Activated CD4-positive, alpha-beta T cell treated with anti-CD3 and anti-CD28 coated beads, Interleukin-2, amount 50 U/mL, for 1 hour (primary cell): Measurements from ENCODE around the gene PSPH.
"Not testable (repeated sequence)": the region's sequence is repeated elsewhere in the genome, so short reads cannot be mapped to it uniquely, and the experiment has no call there.

Experiments
- DNase-seq: peaks from one replicate; pipeline ENCODE4 v3.0.0-alpha.2; 2020

Gene PSPH

DNA sequence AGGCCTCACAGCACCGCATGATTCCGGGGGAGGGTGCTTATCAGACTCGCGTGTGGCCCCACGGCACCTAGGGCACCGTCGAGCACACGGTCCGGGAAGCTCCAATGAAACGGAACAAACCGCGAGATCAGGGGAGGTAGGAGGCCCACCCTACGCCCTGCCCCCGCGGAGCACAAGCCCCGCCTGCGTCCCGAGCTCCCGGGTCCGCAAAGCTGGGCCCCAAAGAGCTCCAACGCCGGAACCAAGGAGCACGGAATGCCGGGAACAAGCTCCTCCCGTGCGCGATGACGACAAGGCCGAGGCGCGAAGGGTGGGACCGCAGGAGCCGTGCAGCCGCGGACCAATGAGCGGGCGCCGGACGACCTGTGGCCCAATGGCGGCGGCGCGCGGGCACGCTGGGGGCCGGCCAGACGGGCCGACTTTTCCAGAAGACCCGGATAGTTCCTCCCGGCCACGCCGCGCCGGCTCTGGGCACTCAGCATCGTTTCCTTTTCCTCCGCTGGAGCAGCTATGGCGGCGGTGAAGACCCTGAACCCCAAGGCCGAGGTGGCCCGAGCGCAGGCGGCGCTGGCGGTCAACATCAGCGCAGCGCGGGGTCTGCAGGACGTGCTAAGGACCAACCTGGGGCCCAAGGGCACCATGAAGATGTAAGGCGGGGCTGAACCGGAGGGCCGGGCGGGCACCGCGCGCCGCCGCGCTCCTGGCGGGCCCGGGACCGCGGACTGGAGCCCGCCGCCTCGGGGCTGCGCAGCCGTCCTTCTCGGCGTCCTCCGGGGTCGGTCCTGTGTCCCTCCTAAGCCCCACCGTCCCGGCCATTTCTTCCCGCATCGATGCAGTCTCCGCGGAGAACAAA, at the start of gene PSPH, which contains the start of gene CCT6A:
TSS of gene PSPH (minus strand) at position 106 of the 853 bp plus-strand sequence. CDS start 30,232 bp downstream, outside the sequence.
TSS of gene CCT6A (plus strand) at position 427 of the 853 bp plus-strand sequence. CDS start at position 511, 84 bp downstream.
- peak; percentile 83 for DNase-seq

DNA sequence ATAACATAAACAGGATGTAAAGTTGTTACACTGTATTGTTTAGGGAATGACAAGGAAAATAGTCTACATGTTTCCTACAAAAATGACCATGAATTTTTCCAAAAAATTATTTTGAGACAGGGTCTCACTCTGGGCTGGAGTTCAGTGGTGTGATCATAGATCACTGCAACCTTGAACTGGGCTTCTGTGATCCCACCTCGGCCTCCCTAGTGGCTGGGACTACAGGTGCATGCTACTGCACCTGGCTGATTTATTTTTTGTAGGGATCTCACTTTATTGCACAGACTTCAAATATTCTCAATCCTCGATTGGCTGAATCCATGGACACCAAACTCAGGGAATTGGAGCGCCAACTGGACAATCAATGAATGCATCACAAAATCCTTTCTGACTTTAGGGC, 48.4 kb upstream of the PSPH start:
- no peak for DNase-seq

DNA sequence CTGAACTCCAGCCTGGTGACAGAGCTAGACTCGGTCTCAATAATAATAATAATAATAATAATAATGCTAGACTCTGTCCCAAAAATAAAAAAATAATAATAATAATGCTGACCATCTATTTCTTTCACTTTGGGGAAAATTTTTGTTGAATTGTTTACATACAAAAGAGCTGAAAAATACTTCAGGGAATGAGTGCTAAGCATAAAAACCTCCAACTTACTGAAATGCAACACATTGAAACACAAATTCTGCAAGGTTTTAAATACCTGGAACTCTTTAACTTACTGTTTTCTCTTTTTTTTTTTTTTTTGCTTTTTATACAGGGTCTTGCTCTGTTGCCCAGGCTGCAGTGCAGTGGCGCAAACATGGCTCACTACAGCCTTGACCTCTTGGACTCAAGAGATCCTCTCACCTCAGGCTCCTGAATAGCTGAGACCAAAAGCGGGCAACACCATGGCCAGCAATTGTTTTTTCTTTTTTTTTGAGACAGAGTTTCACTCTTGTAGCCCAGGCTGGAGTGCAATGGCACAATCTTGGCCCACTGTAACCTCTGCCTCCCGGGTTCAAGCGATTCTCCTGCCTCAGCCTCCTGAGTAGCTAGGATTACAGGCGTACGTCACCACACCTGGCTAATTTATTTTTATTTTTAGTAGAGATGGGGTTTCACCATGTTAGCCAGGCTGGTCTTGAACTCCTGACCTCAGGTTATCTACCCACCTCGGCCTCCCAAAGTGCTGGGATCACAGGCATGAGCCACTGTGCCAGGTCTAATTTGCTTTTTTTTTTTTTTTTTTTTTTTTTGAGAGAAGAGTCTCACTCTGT, 47.2 kb upstream of the PSPH start:
- not testable (repeated sequence) for DNase-seq

DNA sequence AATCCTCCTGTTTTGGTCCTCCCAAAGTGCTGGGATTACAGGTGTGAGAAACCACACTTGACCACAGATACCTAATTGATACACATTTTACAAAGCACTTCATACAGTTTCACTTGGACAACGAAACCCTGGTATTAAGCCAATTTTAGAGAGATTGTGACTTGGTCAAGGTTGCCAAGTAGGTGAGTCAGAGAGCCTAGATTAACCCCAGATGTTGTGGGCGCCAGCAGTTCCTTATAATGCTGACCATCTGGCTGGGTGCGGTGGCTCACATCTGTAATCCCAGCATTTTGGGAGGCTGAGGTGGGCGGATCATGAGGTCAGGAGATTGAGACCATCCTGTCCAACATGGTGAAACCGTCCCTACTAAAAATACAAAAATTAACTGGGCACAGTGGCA, 46.5 kb upstream of the PSPH start:
- no peak for DNase-seq

DNA sequence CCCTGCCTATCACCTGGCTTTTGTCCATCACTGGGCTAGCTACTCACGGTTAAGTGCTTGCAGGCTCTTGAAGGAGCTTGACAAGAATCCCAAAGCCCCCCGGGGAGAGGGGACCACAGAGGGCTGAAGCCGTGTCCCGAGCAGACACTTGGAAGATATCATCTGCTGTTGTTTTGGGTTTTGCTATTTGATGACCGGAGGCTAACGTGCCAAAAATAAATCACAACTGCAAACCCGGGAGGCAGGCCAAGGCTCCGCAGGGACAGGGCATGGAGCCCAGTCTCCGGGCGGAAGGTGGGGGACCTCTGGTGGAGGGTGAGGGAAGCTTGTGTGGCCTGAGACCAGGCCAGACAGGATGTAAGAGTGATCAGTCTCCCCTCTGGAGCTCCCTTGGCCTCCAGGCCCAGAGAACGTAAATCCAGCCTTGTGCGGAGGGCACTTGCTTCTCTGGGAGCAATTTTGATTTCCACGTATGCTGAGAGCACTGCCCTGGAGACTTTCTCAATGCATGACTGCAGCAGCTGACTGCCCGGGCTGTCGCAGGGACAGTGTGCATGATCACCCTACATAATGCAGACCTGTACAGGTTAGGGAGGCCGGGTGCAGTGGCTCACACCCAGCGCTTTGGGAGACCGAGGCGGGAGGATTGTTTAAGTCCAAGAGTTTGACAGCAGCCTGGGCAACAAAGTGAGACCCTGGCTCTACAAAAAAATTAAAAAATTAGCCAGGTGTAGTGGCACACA, 41.7 kb upstream of the PSPH start, which contains the start of gene PHKG1:
TSS of gene PHKG1 (minus strand) at position 164 of the 743 bp plus-strand sequence. CDS start 4,011 bp downstream, outside the sequence.
- no peak for DNase-seq

DNA sequence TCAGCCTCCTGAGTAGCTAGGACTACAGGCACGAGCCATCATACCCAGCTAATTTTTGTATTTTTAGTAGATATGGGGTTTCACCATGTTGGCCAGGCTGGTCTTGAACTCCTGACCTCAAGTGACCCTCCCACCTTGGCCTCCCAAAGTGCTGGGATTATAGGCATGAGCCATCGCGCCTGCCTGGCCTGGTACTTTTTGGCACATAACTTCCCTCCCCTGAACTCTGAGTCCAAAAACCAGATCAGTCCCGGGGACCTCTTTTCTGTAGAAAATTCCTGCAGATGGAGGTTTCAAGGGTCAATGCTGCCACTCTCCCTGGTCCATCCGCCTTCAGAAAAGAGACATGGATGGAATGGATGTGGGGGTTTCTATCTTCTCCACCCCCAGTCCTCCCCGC, 41.1 kb upstream of the PSPH start:
- DNase-seq, result not testable (repeated sequence)

DNA sequence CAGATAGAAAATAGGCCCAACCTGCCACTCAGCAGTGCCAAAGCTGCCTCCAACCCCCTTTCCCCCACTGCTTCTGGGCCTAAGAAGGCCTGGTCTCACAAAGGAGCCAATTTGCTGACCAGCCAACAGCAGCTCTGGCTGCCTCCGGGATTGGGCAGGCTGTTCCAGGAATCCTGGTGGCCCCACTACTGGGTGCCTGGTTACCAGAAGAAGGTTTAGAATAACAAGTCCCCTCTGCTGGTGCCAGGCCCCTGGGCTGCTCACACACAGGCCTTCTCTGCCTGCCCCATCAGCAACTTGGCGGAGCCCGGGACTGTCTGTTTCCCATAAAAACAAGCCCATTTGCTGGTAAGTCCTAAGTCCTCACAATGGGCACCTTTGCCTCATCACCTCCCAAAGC, 40.3 kb upstream of the PSPH start:
- DNase-seq, result no peak

DNA sequence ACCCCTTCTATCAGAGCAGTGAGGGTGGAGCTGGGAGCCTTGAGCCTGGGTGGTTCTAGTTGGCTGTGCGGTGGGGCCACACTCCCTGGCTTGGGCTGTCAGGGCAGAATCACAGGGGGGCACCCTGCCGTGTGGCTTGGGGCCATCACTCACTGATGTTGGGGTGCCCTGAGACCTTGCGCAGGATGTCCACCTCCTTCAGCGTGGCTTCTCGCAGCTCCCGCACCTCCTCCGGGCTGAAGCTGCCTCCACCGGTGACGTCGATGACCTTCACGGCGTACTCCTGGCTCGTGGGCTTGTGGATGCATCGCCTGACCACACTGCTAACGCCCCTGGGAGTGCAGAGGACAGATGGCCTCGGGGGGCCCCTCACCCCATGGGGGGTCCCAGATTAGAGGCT, 36.2 kb upstream of the PSPH start:
- no peak for DNase-seq

DNA sequence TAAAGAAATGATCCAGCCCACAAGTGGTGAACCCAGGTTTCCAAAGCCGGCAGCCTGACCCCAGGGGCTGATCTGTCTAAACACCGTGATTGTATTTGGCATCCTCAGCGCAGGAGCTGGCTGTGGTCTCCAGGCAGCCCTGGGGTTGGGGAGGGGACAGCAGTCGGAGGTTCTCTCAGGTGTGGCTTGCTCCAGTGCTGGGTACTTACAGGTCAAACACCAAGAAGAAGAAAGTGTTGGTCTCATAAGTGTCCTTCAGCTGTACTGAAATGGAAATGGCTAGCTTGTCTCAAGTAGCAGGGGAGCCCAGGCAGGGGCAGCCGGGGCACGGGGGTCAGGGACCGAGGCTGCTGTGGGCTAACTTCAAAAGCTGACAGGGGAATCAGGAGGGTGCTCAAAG, 35.5 kb upstream of the PSPH start:
- DNase-seq, result no peak

DNA sequence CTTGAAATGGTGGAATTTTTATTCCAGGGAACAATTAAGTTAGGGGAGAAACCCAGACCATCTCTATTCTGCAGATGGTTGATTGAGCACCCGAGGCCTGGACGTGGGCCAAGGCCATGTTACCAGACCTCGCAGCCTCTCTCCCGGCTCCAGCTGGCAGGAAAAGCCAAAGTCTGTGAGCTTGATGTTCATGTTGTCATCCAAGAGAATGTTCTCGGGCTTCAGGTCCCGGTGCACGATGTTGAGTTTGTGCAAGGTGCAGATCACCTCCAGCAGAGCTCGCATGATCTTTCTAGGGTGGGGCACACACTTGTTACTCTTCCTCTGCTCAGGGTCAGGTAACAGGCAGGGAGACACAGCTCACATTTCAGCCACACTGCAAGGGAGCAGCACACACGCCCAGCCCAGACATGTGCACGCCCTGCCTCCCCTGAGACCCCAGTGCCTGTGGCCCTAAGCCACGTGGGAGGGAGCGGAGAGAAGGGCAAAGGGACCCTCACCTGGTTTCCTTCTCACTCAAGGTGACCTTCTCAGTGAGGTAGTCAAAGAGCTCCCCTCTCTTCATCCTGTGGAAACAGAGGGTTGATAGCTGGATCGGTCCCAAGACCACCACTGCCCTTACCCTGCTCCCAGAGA, 32.0 kb upstream of the PSPH start:
- no peak for DNase-seq

DNA sequence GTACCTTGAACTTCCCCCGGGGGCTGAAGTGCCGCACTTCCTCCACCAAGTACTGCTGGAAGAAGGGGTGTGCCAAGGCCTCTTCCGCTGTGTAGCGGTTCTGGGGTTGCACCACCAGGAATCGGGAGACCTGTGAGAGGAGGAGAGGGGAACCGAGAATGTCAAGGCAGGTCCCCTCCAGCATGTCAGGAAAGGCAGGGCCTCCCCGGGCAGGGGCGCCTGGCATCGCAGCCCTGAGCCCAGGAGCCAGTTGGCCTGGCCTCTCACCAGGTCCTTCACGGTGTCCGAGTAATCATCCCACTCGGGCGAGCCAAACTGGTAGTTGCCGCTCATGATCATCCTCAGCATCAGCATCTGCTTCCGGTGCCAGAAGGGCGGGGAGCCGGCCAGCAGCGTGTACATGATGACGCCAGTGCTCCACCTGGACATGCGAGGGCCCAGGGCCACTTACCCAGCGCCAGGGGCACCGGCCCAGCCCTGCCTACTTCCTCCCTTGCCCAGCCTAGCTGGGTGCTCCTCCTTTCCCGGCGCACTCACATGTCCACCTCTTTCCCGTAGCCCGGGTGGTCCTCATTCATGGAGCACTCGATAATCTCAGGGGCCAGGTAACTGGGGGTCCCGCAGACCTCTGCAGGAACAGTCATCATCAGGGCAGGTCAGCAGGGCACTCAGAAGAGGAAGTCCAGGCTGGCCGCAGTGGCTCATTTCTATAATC, 30.5 kb upstream of the PSPH start:
- DNase-seq, result no peak

DNA sequence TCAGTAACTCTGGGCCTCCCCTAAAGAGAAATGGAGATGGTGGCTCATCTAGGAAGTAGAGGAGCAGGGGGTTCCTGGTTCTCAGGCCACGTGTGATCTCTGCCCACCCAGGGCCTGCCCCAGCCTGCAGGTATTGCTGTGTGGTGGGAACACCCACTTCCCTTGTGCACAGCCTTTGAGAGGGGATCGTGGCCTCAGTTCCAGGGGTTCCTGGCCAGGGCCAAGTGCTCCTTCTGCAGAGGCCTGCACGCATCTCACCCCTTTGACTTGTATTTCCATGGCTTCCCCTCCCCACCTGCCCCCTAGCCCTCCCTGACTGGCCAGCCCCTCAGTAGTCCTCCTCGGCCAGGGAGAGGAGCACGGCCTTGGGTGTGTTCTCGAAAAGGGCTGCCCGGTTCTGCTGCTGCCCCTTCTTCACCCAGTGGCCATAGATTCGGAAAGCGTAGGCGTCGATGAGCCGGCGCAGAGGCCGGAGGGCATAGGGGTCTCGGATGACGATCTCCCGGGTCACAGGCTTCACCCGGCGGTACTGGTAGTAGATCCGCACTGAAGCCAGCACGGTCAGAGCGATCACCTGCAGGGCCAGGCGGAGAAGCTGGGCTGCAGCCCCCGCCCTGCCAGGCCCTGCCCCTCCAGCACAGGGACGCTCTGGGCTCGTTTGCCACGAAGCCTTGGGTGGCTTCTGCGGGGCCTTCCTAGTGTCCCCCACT, 29.6 kb upstream of the PSPH start:
- not testable (repeated sequence) for DNase-seq

DNA sequence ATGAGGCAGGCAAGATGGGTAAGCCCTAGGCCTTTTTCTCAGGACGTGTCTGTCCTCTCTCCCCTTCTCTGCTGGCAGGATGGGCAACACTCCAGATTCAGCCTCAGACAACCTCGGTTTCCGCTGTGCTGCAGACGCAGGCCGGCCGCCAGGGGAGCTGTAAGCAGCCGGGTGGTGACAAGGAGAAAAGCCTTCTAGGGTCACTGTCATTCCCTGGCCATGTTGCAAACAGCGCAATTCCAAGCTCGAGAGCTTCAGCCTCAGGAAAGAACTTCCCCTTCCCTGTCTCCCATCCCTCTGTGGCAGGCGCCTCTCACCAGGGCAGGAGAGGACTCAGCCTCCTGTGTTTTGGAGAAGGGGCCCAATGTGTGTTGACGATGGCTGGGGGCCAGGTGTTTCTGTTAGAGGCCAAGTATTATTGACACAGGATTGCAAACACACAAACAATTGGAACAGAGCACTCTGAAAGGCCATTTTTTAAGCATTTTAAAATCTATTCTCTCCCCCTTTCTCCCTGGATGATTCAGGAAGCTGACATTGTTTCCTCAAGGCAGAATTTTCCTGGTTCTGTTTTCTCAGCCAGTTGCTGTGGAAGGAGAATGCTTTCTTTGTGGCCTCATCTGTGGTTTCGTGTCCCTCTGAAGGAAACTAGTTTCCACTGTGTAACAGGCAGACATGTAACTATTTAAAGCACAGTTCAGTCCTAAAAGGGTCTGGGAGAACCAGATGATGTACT, 28.4 kb upstream of the PSPH start:
- DNase-seq, result no peak

DNA sequence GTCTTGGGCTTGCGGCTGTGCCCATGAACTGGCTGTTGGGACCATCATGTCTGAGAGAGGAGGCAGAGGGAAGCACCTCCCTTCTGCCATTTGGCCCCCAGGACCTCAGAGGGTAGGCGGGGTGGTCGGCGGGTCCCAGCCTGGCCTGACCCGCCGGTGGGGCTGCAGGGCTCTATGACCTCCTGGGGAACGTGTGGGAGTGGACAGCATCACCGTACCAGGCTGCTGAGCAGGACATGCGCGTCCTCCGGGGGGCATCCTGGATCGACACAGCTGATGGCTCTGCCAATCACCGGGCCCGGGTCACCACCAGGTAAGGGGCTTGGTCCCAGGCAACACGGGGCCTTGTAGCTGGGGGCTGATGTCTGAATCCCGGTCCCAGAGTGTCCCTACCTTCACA, 27.0 kb upstream of the PSPH start:
- DNase-seq, result no peak

DNA sequence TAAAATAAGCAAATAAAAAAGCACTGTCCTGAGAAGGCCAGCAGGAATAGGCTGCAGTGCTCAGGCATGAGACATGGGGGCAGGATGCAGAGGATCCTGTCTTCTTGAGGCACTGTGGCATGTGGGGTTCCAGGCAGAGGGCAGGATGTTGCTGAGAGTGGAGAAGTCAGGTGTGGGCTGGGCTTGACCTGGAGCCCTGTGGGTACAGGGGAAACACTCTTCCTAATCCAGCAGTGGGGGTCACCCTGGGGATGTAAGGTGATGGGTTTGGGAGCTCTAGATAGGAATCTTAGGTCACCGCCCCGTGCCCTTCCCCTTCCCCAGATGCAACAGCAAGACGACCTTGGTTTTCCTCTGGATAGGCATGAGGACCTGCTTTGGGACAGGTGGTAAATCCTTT, 26.4 kb upstream of the PSPH start:
- DNase-seq, result no peak

DNA sequence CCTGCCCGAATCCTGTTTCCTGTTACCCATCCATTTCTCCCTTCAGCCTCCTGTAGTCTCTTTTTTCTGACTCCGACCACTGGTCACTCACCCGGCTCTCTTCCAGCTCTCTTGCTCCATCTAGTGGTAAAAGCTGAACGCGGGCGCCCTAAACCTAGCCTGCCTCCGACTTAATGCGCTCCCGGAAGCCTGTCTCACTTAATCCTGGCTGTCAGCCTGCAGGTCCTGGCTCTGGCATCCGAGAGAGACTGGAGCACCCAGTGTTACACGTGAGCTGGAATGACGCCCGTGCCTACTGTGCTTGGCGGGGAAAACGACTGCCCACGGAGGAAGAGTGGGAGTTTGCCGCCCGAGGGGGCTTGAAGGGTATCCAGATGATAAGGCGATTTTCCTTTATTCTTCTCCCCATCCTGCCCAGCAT, 23.1 kb upstream of the PSPH start:
- DNase-seq, result peak; percentile 56

DNA sequence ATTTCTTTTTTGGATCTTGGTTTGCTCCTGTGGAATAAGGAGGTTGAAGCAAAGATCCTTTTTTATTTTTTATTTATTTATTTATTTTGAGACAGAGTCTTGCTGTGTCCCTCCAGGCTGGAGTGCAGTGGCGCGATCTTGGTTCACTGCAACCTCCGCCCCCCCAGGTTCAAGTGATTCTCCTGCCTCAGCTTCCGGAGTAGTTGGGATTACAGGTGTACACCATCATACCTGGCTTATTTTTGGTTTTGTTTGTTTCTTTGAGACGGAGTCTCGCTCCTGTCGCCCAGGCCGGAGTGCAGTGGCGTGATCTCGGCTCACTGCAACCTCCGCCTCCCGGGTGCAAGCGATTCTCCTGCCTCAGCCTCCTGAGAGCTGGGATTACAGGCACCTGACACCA, 15.1 kb upstream of the PSPH start:
- DNase-seq, result not testable (repeated sequence)

DNA sequence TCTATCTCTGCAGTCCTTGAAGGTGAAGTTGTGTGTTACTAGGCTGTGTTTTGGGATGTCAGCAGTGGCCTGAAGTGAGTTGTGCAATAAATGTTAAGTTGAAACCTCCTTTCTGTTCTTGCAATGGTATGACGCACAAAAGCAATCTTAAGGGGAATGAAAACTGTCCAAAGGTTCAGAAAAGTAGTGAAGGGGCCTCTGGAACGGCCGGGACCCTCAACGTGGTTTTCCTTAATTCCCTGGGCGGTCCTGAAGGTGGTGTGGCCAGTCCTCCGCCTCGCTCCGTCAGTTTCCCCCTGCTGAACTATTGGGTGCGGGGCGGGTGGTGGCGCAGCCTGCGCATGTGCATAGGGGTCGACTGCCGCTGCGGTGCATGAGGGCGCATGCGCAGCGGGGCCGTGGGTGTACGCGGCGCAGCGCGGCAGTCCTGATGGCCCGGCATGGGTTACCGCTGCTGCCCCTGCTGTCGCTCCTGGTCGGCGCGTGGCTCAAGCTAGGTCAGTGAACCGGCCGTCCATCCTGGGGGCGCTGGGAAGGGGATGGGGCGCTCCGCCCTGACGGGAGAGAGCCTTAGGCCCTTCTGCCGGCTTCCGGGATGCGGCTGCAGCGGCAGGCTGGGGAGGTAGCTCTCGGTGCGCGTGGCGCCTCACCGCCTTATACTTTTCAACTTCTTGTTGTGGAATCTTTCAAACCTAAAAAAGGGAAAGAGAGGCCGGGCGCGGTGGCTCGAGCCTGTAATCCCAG, 12.8 kb upstream of the PSPH start, which contains the start of gene SUMF2:
TSS of gene SUMF2 (plus strand) at position 405 of the 744 bp plus-strand sequence. CDS start at position 431, 26 bp downstream.
- DNase-seq, result peak; percentile 89

DNA sequence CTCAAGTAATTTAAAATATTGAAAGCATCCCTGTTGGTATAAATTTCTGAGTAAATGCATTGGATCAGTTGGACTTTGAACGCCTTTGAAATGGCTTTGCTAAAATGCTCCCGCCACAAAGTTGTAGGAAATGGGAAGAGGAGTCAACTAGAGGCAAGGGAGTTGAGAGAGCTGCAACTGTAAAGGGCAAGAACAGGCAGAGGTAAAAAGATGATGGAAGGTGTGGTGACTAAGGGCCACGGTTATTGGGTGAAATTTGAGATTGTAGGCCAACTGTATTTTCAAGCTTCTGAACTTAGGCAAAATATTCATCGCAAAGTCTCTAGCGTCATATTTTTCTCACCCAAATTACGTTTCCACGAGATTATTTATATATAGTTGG, 12.2 kb upstream of the PSPH start:
- no peak for DNase-seq
